Epithelial cell of proximal tubule (primary cell): Measurements from ENCODE around the gene ACTL8. TPM values are rescaled to one million over a fixed set of nuclear protein-coding genes. Genes with fewer than 3 reads are reported as not detected.

Source experiments
- DNase-seq: peaks from one replicate; pipeline ENCODE4 v3.0.0-alpha.2; 2011; ENCODE audit warnings: low read depth
- H3K4me3 ChIP-seq: 2 replicates; pipeline ENCODE4 v1.5.1; 2011; ENCODE audit warnings: low read depth, mild to moderate bottlenecking, low read length
- total RNA-seq: library from RNA; depleted of rRNA; stranded (reverse); fragments of >200 nt; gene quantifications from 2 replicates; pipeline ENCODE4 v1.2.3, GENCODE V29; 2015
- TF ChIP-seq, protein P1 (sequence below): conservative IDR thresholded peaks from 2 replicates; pipeline ENCODE4 v1.5.1; 2012; ENCODE audit warnings: low read depth, mild to moderate bottlenecking, low read length

The ACTL8 gene
- total RNA-seq, 1 donor from 2014 or later, result not detected

- DNase-seq, result no peak
- TF ChIP-seq, protein P1, sequence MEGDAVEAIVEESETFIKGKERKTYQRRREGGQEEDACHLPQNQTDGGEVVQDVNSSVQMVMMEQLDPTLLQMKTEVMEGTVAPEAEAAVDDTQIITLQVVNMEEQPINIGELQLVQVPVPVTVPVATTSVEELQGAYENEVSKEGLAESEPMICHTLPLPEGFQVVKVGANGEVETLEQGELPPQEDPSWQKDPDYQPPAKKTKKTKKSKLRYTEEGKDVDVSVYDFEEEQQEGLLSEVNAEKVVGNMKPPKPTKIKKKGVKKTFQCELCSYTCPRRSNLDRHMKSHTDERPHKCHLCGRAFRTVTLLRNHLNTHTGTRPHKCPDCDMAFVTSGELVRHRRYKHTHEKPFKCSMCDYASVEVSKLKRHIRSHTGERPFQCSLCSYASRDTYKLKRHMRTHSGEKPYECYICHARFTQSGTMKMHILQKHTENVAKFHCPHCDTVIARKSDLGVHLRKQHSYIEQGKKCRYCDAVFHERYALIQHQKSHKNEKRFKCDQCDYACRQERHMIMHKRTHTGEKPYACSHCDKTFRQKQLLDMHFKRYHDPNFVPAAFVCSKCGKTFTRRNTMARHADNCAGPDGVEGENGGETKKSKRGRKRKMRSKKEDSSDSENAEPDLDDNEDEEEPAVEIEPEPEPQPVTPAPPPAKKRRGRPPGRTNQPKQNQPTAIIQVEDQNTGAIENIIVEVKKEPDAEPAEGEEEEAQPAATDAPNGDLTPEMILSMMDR, result no peak
- H3K4me3 ChIP-seq, result no peak overlapping the region
These were observed 8.2 kb upstream of the ACTL8 start for GRCh38 chr1:17746920-17747319.

DNA sequence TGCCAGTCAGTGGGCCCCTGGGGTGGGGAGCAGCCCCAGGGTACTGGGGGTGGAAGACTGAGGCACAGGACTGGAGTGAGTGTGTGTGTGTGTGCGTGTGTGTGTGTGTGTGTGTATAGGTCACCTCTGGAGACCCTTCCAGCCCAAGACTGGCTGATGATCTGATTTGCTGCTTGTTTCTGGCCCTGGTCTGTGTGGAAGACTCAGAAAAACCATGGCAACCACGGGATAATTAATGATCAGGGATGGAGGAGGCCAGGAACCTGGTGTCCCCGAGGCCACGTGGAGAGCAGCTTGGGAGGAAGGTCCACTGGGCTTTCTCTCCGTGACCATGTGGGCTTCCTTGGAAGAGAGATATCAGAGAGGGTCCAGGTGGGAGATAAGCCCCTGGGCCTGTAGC is 4.8 kb upstream of the ACTL8 start:
- TF ChIP-seq, protein P1, result no peak
- DNase-seq, result no peak
- no peak overlapping the region for H3K4me3 ChIP-seq

GRCh38 chr1:17752356-17752755 is 2.8 kb upstream of the ACTL8 start:
- TF ChIP-seq, protein P1, result no peak
- H3K4me3 ChIP-seq, result no peak overlapping the region

GRCh38 chr1:17757426-17757825 is 2.3 kb downstream of the ACTL8 start:
- DNase-seq, result no peak
- no peak overlapping the region for H3K4me3 ChIP-seq
- TF ChIP-seq, protein P1, result no peak

More at GRCh38 chr1:17752356-17752755, 2.8 kb upstream of the ACTL8 start:
- DNase-seq, result no peak

DNA sequence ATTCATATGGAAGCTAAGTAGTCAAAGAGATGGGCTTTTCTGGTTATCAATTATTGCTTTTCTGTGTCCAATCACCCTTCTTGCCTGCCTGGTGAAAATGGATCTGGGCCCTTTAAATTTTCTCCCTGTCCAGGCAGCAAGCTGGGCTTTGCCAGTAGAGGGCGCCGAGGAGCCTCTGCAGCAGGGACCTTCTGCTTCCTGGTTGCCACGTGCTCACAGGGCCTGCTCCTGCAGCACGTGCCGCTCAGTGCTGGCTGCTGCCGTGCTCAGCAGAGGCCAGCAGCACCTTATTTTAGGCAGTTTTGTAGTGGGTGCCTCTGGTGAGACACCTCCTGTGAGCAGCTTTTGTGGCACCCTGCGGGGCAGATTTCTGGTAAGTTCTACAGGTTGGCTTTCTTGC is 4.0 kb downstream of the ACTL8 start:
- TF ChIP-seq, protein P1, result peak; percentile 41
- no peak overlapping the region for H3K4me3 ChIP-seq
- DNase-seq, result no peak

DNA sequence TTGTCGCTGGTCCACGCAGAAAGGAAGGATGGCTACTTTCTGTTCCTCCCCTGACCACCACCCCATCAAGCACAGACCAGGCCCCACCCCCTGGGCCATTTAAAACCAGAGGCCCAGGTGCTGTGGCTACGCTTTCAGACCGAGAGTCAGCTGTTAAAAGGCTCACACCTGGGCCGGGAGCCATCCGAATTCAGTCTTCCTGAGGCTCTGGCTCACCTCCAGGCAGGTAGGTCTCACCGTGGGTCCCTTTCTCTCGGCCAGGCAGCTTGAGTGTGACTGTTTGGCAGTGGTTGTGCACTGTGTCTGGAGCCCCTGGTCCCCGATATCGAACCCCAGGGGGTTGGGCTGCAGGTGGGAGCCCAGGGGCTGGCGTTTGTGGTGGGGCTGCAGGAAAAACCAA is 7.2 kb downstream of the ACTL8 start:
- DNase-seq, result no peak
- TF ChIP-seq, protein P1, result no peak
- H3K4me3 ChIP-seq, result no peak overlapping the region

DNA sequence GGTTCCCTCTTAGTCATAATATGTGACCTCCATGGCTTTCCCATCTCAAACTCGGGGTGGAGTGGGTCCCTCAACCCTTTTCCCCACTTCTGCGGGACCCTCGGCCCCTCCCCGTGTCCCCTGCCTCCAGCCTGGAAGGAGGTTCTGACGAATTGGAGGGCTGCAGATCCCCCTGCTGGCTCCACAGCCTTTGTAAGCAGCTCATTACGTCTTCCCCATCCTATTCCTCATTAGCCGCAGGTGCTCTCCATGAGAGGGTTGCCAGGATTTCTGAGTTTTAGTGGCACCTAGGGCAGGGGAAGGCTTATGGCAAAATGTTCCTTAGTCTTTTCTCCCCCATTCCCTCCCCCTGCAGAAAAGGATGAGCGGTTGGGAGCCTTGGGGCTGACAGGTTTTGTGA is 8.3 kb downstream of the ACTL8 start:
- no peak overlapping the region for H3K4me3 ChIP-seq
- TF ChIP-seq, protein P1, result no peak
- no peak for DNase-seq
